HFF-Myc (cell line): ENCODE data around the gene PLEKHA3.

Experiments
- DNase-seq: peaks from one replicate; pipeline ENCODE4 v3.0.0-alpha.2; 2011; ENCODE audit warnings: low read depth; ENCODE audit errors: extremely low read depth
- H3K4me3 ChIP-seq: replicated peaks from 2 replicates; pipeline ENCODE4 v1.5.1; 2011; ENCODE audit warnings: low read depth, mild to moderate bottlenecking, control low read depth, low read length
- TF ChIP-seq, protein P1 (sequence below): IDR thresholded peaks from 2 replicates; pipeline ENCODE4 v1.5.1; 2012; ENCODE audit warnings: mild to moderate bottlenecking, low read depth, low read length, control low read depth; ENCODE audit errors: missing control alignments

PLEKHA3 gene

GRCh38 chr2:178529194-178529593 lies 48.9 kb downstream of the PLEKHA3 start:
- TF ChIP-seq, protein P1, sequence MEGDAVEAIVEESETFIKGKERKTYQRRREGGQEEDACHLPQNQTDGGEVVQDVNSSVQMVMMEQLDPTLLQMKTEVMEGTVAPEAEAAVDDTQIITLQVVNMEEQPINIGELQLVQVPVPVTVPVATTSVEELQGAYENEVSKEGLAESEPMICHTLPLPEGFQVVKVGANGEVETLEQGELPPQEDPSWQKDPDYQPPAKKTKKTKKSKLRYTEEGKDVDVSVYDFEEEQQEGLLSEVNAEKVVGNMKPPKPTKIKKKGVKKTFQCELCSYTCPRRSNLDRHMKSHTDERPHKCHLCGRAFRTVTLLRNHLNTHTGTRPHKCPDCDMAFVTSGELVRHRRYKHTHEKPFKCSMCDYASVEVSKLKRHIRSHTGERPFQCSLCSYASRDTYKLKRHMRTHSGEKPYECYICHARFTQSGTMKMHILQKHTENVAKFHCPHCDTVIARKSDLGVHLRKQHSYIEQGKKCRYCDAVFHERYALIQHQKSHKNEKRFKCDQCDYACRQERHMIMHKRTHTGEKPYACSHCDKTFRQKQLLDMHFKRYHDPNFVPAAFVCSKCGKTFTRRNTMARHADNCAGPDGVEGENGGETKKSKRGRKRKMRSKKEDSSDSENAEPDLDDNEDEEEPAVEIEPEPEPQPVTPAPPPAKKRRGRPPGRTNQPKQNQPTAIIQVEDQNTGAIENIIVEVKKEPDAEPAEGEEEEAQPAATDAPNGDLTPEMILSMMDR: no peak
- H3K4me3 ChIP-seq: no peak overlapping the region
- no peak for DNase-seq

- DNase-seq: no peak
- TF ChIP-seq, protein P1: no peak
Measured at GRCh38 chr2:178530131-178530530, 49.9 kb downstream of the PLEKHA3 start.

DNA sequence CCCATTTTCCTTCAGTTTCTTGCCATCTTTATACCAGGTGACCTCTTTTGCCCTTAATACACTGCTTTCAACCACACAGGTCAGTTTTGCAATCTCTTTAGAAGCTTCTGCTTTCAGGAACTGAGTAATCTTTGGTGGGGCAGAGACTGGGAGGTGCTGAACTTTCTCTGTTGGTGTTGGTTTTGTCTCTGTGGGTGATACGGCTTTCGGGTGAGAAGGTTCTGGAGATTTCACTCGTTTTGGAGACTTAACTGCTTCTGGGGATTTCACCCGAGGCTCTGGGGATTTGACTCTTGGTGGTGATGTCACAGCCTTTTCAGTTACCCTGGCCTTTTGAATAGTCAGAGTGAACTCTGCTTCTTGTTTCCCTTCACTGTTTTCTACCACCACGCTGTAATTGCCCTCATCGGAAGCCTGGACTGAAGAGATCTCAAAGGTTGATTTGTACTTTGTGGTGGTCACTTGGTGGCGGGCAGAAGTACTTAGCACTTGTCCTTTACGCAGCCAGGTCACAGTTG lies 50.4 kb downstream of the PLEKHA3 start:
- H3K4me3 ChIP-seq: no peak overlapping the region
- TF ChIP-seq, protein P1: no peak
- DNase-seq: no peak

More at GRCh38 chr2:178530131-178530530, 49.9 kb downstream of the PLEKHA3 start:
- no peak overlapping the region for H3K4me3 ChIP-seq

DNA sequence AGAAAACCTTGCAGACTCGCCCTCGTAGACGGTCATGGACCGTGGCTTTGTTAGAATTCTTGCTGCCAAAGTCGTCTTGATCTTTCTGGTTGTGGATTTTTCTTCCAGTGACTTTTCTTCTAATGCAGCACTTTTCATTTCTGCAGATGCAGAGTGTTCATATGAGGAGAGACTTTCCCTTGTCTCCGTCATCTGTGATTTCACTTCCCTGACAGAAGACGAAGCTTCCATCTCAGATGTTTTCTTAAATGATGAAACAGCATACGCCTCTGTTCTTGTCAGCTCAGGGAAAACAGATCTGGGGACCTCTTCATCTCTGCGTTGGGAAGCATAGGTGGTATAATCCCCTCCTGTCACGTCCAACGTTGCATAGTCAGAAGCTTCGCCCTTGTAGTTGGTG lies 50.9 kb downstream of the PLEKHA3 start:
- no peak overlapping the region for H3K4me3 ChIP-seq
- DNase-seq: no peak
- TF ChIP-seq, protein P1: no peak

- TF ChIP-seq, protein P1: no peak
Measured at GRCh38 chr2:178536037-178536436, 55.8 kb downstream of the PLEKHA3 start.

DNA sequence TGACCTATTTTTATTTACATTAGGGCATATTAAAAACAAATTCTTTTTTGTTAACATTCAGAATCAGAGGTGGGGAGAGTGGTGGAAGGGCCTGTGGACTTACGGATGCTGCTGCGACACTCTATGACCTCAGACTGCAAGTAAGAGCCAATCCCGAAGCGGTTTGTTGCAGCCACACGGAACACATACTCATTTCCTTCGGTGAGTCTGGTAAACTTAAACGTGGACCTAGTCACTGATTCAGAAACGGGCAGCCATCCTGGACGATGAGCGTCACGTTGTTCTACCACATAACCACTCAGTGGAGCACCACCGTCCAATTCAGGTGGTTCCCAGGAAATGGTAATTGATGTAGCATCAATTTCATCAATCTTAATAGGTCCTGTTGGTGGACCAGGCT lies 61.9 kb downstream of the PLEKHA3 start:
- no peak overlapping the region for H3K4me3 ChIP-seq
- DNase-seq: no peak
- TF ChIP-seq, protein P1: no peak

More at GRCh38 chr2:178536037-178536436, 55.8 kb downstream of the PLEKHA3 start:
- no peak for DNase-seq
- H3K4me3 ChIP-seq: no peak overlapping the region

- DNase-seq: no peak
- TF ChIP-seq, protein P1: no peak
- no peak overlapping the region for H3K4me3 ChIP-seq
Measured at GRCh38 chr2:178542569-178542968, 62.3 kb downstream of the PLEKHA3 start.
